ENCODE measurements around the gene NPW. TPM values are rescaled to one million over a fixed set of nuclear protein-coding genes. Genes with fewer than 3 reads are reported as not detected.

NPW gene
- total and polyA plus RNA-seq, 9 of the 15 experiments (the other 6 are each of a cell fraction or from before 2014, with no cell fraction given): 0.14 to 4.0 (median 2.6) TPM; not detected in 4

DNA sequence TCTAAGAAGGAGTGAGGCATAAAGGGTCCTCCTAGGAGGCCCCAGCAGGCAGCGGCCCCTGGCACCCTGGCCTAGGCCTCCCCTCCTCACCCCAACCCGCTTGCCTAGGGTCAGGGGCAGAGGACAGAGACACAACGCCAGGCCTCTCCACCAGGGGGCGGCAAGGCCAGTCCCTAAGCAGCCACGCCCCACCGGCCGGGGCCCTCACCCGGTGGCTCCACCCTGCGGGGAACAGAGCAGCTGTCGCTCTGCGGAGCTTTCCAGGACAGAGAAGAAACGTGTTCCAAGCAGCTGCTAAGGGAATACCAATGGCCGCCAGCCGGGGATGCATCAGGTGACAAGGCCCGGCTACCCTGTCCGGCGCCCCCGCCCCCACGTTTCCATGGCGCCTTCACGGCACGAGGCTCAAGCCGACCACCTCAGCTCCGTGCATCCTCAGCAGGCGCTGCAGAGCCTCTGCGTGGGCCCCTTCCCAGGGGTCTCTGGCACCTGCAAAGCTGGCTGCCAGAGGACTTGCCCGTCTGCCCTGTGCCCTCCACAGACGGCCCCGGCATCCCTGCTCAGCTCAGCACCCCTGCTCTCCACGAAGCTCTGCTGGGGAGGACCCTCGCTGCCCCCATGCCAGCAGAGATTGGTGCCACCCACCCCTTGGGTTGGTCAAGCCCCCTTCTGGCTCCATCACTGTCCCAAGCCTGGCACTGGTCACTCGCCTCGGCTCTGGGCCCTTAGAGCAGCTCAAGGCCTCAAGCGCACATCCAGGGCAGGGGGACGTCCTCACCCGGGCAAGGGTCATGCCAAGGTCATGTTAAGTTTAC, 15.6 kb upstream of the NPW start (continued):
- peak; percentile 33; the same call in 1 of the 2 replicates for TF ChIP-seq CREB1 (IDR thresholded peaks at IDR 0.05)
- TF ChIP-seq CREB1 (CRISPR knock-in tag; IDR thresholded peaks at IDR 0.05): no peak; the same call in none of the 2 replicates
- TF ChIP-seq, protein P1, sequence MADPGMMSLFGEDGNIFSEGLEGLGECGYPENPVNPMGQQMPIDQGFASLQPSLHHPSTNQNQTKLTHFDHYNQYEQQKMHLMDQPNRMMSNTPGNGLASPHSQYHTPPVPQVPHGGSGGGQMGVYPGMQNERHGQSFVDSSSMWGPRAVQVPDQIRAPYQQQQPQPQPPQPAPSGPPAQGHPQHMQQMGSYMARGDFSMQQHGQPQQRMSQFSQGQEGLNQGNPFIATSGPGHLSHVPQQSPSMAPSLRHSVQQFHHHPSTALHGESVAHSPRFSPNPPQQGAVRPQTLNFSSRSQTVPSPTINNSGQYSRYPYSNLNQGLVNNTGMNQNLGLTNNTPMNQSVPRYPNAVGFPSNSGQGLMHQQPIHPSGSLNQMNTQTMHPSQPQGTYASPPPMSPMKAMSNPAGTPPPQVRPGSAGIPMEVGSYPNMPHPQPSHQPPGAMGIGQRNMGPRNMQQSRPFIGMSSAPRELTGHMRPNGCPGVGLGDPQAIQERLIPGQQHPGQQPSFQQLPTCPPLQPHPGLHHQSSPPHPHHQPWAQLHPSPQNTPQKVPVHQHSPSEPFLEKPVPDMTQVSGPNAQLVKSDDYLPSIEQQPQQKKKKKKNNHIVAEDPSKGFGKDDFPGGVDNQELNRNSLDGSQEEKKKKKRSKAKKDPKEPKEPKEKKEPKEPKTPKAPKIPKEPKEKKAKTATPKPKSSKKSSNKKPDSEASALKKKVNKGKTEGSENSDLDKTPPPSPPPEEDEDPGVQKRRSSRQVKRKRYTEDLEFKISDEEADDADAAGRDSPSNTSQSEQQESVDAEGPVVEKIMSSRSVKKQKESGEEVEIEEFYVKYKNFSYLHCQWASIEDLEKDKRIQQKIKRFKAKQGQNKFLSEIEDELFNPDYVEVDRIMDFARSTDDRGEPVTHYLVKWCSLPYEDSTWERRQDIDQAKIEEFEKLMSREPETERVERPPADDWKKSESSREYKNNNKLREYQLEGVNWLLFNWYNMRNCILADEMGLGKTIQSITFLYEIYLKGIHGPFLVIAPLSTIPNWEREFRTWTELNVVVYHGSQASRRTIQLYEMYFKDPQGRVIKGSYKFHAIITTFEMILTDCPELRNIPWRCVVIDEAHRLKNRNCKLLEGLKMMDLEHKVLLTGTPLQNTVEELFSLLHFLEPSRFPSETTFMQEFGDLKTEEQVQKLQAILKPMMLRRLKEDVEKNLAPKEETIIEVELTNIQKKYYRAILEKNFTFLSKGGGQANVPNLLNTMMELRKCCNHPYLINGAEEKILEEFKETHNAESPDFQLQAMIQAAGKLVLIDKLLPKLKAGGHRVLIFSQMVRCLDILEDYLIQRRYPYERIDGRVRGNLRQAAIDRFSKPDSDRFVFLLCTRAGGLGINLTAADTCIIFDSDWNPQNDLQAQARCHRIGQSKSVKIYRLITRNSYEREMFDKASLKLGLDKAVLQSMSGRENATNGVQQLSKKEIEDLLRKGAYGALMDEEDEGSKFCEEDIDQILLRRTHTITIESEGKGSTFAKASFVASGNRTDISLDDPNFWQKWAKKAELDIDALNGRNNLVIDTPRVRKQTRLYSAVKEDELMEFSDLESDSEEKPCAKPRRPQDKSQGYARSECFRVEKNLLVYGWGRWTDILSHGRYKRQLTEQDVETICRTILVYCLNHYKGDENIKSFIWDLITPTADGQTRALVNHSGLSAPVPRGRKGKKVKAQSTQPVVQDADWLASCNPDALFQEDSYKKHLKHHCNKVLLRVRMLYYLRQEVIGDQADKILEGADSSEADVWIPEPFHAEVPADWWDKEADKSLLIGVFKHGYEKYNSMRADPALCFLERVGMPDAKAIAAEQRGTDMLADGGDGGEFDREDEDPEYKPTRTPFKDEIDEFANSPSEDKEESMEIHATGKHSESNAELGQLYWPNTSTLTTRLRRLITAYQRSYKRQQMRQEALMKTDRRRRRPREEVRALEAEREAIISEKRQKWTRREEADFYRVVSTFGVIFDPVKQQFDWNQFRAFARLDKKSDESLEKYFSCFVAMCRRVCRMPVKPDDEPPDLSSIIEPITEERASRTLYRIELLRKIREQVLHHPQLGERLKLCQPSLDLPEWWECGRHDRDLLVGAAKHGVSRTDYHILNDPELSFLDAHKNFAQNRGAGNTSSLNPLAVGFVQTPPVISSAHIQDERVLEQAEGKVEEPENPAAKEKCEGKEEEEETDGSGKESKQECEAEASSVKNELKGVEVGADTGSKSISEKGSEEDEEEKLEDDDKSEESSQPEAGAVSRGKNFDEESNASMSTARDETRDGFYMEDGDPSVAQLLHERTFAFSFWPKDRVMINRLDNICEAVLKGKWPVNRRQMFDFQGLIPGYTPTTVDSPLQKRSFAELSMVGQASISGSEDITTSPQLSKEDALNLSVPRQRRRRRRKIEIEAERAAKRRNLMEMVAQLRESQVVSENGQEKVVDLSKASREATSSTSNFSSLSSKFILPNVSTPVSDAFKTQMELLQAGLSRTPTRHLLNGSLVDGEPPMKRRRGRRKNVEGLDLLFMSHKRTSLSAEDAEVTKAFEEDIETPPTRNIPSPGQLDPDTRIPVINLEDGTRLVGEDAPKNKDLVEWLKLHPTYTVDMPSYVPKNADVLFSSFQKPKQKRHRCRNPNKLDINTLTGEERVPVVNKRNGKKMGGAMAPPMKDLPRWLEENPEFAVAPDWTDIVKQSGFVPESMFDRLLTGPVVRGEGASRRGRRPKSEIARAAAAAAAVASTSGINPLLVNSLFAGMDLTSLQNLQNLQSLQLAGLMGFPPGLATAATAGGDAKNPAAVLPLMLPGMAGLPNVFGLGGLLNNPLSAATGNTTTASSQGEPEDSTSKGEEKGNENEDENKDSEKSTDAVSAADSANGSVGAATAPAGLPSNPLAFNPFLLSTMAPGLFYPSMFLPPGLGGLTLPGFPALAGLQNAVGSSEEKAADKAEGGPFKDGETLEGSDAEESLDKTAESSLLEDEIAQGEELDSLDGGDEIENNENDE (IDR thresholded peaks at IDR 0.05; ENCODE audit: low read depth, low read length): no peak
- no peak for TF ChIP-seq BMI1 (IDR thresholded peaks at IDR 0.05; ENCODE audit: low read length)
- peak; percentile 99 for TF ChIP-seq KLF13 (tag; IDR thresholded peaks at IDR 0.05; ENCODE audit: borderline replicate concordance, low read depth)
- no peak for TF ChIP-seq ZC3H11A (IDR thresholded peaks at IDR 0.05; ENCODE audit: low read depth, low read length)
- TF ChIP-seq NR4A1 (CRISPR knock-in tag; IDR thresholded peaks at IDR 0.05): no peak
- no peak for TF ChIP-seq NR4A1 (tag; IDR thresholded peaks at IDR 0.05)
- peak; percentile 30 for TF ChIP-seq PHF20 (IDR thresholded peaks at IDR 0.05; ENCODE audit: partially characterized antibody)
- TF ChIP-seq, protein P2, sequence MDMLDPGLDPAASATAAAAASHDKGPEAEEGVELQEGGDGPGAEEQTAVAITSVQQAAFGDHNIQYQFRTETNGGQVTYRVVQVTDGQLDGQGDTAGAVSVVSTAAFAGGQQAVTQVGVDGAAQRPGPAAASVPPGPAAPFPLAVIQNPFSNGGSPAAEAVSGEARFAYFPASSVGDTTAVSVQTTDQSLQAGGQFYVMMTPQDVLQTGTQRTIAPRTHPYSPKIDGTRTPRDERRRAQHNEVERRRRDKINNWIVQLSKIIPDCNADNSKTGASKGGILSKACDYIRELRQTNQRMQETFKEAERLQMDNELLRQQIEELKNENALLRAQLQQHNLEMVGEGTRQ (CRISPR knock-in tag; IDR thresholded peaks at IDR 0.05): peak; percentile 42; the same call in 1 of the 2 replicates
- no peak for TF ChIP-seq ZNF232 (CRISPR knock-in tag; IDR thresholded peaks at IDR 0.05)
- TF ChIP-seq HCFC1 (IDR thresholded peaks at IDR 0.05; ENCODE audit: low read depth, low read length): peak; percentile 64
- TF ChIP-seq, protein P3, sequence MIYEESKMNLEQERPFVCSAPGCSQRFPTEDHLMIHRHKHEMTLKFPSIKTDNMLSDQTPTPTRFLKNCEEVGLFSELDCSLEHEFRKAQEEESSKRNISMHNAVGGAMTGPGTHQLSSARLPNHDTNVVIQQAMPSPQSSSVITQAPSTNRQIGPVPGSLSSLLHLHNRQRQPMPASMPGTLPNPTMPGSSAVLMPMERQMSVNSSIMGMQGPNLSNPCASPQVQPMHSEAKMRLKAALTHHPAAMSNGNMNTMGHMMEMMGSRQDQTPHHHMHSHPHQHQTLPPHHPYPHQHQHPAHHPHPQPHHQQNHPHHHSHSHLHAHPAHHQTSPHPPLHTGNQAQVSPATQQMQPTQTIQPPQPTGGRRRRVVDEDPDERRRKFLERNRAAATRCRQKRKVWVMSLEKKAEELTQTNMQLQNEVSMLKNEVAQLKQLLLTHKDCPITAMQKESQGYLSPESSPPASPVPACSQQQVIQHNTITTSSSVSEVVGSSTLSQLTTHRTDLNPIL (CRISPR knock-in tag; IDR thresholded peaks at IDR 0.05): no peak
- no peak for TF ChIP-seq POLR2B (IDR thresholded peaks at IDR 0.05; ENCODE audit: low read depth, partially characterized antibody)
- no peak for TF ChIP-seq HNRNPH1 (optimal IDR thresholded peaks at IDR 0.05; ENCODE audit: low read depth, low read length)

Data from K562 (cell line).